ENCODE results near the gene CSNK2A1. TPM values are rescaled to one million over a fixed set of nuclear protein-coding genes. Genes with fewer than 3 reads are reported as not detected.
A peak's percentile ranks its signal among the peaks of the same experiment; 100 is the strongest.

The CSNK2A1 gene
- total and polyA plus RNA-seq, 2 experiments from 2014 or later, result 85.1 to 244 TPM

DNA sequence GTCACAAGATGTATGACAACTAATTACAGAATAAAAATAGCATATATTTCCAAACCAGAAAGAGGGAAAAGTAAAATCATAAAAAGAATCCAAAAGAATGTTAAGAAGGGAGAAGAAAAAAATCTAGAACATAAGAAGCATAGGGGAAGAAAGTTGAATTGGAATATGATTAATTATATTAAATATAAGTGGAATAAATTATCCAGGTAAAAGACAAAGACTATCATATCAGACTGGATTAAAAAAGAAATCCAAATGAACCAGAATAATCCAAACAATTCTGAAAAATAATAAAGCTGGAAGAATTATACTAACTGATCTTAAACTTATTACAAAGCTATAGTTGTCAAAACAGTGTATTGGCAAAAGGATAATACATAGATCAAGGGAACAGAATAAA is 23.6 kb downstream of the CSNK2A1 start (continued):
- TF ChIP-seq, protein P1, sequence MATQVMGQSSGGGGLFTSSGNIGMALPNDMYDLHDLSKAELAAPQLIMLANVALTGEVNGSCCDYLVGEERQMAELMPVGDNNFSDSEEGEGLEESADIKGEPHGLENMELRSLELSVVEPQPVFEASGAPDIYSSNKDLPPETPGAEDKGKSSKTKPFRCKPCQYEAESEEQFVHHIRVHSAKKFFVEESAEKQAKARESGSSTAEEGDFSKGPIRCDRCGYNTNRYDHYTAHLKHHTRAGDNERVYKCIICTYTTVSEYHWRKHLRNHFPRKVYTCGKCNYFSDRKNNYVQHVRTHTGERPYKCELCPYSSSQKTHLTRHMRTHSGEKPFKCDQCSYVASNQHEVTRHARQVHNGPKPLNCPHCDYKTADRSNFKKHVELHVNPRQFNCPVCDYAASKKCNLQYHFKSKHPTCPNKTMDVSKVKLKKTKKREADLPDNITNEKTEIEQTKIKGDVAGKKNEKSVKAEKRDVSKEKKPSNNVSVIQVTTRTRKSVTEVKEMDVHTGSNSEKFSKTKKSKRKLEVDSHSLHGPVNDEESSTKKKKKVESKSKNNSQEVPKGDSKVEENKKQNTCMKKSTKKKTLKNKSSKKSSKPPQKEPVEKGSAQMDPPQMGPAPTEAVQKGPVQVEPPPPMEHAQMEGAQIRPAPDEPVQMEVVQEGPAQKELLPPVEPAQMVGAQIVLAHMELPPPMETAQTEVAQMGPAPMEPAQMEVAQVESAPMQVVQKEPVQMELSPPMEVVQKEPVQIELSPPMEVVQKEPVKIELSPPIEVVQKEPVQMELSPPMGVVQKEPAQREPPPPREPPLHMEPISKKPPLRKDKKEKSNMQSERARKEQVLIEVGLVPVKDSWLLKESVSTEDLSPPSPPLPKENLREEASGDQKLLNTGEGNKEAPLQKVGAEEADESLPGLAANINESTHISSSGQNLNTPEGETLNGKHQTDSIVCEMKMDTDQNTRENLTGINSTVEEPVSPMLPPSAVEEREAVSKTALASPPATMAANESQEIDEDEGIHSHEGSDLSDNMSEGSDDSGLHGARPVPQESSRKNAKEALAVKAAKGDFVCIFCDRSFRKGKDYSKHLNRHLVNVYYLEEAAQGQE (IDR thresholded peaks at IDR 0.05; ENCODE audit: unreplicated experiment), result no peak

DNA sequence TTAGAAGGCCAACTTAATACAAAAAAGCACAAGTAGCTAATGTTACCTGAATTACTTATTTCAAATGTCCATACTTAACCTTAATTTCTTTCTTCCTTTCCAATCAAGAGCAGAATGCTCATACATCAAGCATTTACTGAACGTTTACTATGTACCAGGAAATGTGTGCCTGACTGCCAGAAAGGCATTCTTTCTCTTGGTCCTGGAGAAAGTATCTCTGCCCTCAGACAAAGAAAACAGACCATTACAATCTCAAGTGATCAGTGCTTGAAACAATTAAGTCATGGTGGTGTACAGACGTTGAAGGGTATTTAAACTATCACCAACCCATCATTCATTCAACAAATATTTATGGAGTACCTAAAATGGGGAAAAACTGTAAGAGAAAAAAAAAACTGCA is 26.4 kb downstream of the CSNK2A1 start:
- no peak overlapping the region for H3K27ac ChIP-seq (ENCODE audit: low read depth)
- Mint-ChIP-seq H3K4me3 (no peak overlapping the region), H3K27me3 (ENCODE audit: insufficient read depth, low read depth, poor library complexity) (peaks cover 2% of the 10 kb centered on the region), H3K36me3 (ENCODE audit: low read depth) (peaks cover 36% of the 10 kb centered on the region), H3K4me1 (peaks cover 29% of the 10 kb centered on the region), H3K9me3 (no peaks in the 10 kb centered on the region; the same call in 2 of the 3 replicates), H3K27ac (peak overlapping the region; percentile 2; the same call in 1 of the 2 replicates)
- peaks cover 100% of the 10 kb centered on the region for H3K79me2 ChIP-seq (replicated peaks; ENCODE audit: insufficient read depth)
- H3F3A ChIP-seq (replicated peaks; ENCODE audit: low read depth), result no peaks in the 10 kb centered on the region
- no peaks in the 10 kb centered on the region for H3K27me3 ChIP-seq (ENCODE audit: insufficient read depth)
- no peaks in the 10 kb centered on the region for H3K9me2 ChIP-seq (ENCODE audit: insufficient read depth)
- H3K36me3 ChIP-seq (ENCODE audit: insufficient read depth), result no peaks in the 10 kb centered on the region; the same call in 1 of the 2 replicates
- TF ChIP-seq EZH2 (IDR thresholded peaks at IDR 0.05; ENCODE audit: low read depth, unreplicated experiment) (no peak), STAT1 (IDR thresholded peaks at IDR 0.05; ENCODE audit: unreplicated experiment) (no peak), POLR2AphosphoS5 (IDR thresholded peaks at IDR 0.05; ENCODE audit: low read depth) (no peak)
- ATAC-seq, result no peak
- H2AFZ ChIP-seq, result no peak overlapping the region
- DNase-seq (ENCODE audit: low spot score), result no peak
- peaks cover 3% of the 10 kb centered on the region; the same call in 1 of the 2 replicates for H3K4me1 ChIP-seq (ENCODE audit: insufficient read depth)
- no peak overlapping the region for H3K4me2 ChIP-seq
- H4K20me1 ChIP-seq (replicated peaks; ENCODE audit: insufficient read depth), result peaks cover 91% of the 10 kb centered on the region
- H3K4me3 ChIP-seq, result no peak overlapping the region

DNA sequence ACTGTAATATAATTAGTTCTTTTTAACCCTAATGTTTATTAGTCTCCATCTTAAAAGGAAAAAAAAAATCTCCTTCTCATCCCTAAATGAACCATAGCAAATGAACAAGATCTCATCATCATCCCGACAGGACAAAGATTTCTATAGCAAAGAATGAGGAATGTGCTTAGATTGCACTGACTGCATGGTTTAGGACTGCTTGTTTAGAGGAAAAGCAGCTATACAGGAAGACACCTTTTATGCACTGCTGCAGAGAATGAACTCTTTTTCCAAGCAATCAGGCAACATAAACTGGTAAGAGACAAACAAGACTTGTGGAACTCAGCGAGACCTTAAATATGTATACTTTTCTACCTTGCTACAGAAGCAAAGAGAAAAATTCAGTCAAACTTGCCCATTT is 26.8 kb downstream of the CSNK2A1 start:
- H3K4me3 ChIP-seq, result no peak overlapping the region
- Mint-ChIP-seq H3K36me3 (ENCODE audit: low read depth) (peaks cover 33% of the 10 kb centered on the region), H3K4me3 (no peak overlapping the region), H3K9me3 (no peaks in the 10 kb centered on the region; the same call in 2 of the 3 replicates), H3K27me3 (ENCODE audit: insufficient read depth, low read depth, poor library complexity) (peaks cover 2% of the 10 kb centered on the region), H3K4me1 (peaks cover 25% of the 10 kb centered on the region), H3K27ac (peak overlapping the region; percentile 2; the same call in 1 of the 2 replicates)
- no peak overlapping the region for H2AFZ ChIP-seq
- H3K36me3 ChIP-seq (ENCODE audit: insufficient read depth), result no peaks in the 10 kb centered on the region; the same call in 1 of the 2 replicates
- H3K27me3 ChIP-seq (ENCODE audit: insufficient read depth), result no peaks in the 10 kb centered on the region
- DNase-seq (ENCODE audit: low spot score) (no peak), ATAC-seq (no peak)
- H3K79me2 ChIP-seq (replicated peaks; ENCODE audit: insufficient read depth), result peaks cover 100% of the 10 kb centered on the region
- peaks cover 91% of the 10 kb centered on the region for H4K20me1 ChIP-seq (replicated peaks; ENCODE audit: insufficient read depth)
- H3K4me2 ChIP-seq, result no peak overlapping the region
- H3K4me1 ChIP-seq (ENCODE audit: insufficient read depth), result peaks cover 3% of the 10 kb centered on the region; the same call in 1 of the 2 replicates
- H3F3A ChIP-seq (replicated peaks; ENCODE audit: low read depth), result no peaks in the 10 kb centered on the region
- H3K27ac ChIP-seq (ENCODE audit: low read depth), result no peak overlapping the region
- no peaks in the 10 kb centered on the region for H3K9me2 ChIP-seq (ENCODE audit: insufficient read depth)
- TF ChIP-seq ZNF114 (CRISPR knock-in tag; IDR thresholded peaks at IDR 0.05) (no peak), STAT1 (IDR thresholded peaks at IDR 0.05; ENCODE audit: unreplicated experiment) (no peak), EZH2phosphoT487 (IDR thresholded peaks at IDR 0.05; ENCODE audit: unreplicated experiment) (no peak), POLR2AphosphoS5 (IDR thresholded peaks at IDR 0.05; ENCODE audit: low read depth) (no peak), NANOG (IDR thresholded peaks at IDR 0.05; ENCODE audit: borderline replicate concordance) (no peak), ZNF331 (CRISPR knock-in tag; IDR thresholded peaks at IDR 0.05; ENCODE audit: low read depth) (no peak)
- TF ChIP-seq, protein P1 (IDR thresholded peaks at IDR 0.05; ENCODE audit: unreplicated experiment), result no peak
